Inferior parietal cortex (tissue), 1 donor: ENCODE data around the gene CPLX4.

Experiments used
- DNase-seq: peaks from one replicate; pipeline ENCODE4 v3.0.0-alpha.2; 2016; ENCODE audit errors: extremely low spot score

The CPLX4 gene

GRCh38 chr18:59318460-59319050, at the start of gene CPLX4:
Gene CPLX4 (minus strand): TSS chr18:59318649. CDS start chr18:59318462, 187 bp downstream.
- no peak for DNase-seq

DNA sequence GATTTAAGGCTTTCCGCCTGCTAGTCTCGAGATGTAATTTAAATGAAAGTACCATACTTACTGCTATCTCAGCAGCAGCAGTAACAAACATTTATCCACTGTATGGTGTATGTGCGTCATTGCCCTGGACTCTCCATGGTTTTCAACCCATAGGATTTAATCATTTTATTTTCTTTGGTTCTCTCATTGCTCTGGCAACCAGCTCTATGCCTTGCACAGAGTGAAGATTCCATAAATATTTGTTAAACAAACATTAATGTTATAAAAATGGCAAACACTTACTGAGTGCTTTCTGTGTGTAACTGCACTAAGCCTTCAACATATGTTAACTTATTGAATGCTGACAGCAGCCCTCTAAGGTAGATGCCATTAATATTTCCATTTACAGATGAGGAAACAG, 41.9 kb upstream of the CPLX4 start:
- DNase-seq = no peak

- no peak for DNase-seq
Observed at GRCh38 chr18:59359576-59359952, 41.1 kb upstream of the CPLX4 start.

DNA sequence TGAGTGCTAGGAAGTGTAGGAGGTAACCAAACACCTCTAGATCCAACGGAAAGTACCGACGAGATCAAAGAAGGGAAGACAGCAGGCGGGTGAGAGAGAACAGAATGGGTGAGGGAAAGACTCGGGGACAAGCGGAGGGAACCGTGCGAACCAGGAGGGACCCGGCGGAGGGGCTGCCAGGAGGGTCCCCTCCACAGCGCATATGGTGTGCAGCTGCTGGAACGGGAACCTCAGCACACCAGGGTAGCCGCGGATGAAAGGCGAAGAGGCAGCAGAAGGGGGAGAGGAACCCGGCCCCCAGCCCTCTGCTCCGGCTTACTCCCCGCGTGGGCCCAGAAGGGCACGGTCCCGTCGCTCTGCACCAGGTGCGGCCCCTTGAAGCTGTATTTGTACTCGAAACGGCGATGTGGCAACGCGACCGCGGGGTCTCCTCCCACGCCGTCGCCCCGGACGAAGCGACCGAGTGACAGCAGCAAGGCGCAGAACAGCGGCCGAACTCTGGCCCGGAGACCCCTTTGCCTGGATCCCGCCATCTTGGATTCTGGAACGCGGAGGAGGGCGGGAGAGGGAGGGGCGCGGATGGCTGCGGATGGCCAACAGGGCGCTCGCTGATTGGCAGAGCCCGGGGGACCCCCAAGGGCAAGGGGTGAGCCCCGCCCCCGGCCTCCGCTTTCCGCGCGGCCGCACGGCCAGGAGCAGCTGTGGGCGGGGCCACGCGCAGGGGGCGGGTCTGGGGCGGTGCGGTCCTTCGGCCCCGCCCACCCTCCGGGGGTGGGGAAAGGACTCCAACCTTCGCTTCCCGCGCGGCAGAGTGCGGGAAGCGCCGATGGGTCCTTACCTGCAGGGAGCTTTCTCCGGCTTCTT, 40.5 kb upstream of the CPLX4 start, which contains the start of gene LMAN1:
Gene LMAN1, minus strand, starts transcription at position 554 of the 864 bp plus-strand sequence. Its CDS starts 21 bp downstream, at position 533.
- DNase-seq = peak; percentile 87

DNA sequence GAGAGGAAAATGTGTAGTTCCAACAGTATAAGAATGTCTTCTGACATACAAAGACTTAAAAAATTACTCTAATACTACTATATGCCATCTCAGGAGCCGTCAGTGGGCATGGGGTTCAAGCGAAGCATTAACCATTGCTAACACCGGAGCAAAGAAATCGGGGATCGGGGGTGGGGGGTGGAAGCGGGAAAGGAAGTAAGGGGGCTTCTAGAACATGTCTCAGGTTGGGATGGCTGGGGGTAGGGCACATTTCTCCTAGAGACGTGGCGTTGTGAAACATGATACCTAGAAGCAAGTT, 39.9 kb upstream of the CPLX4 start:
- no peak for DNase-seq

- peak; percentile 32 for DNase-seq
Observed at GRCh38 chr18:59357928-59358327, 39.5 kb upstream of the CPLX4 start.

- no peak for DNase-seq
Observed at GRCh38 chr18:59354731-59355130, 36.3 kb upstream of the CPLX4 start.

GRCh38 chr18:59353079-59353680, 34.7 kb upstream of the CPLX4 start:
- no peak for DNase-seq

DNA sequence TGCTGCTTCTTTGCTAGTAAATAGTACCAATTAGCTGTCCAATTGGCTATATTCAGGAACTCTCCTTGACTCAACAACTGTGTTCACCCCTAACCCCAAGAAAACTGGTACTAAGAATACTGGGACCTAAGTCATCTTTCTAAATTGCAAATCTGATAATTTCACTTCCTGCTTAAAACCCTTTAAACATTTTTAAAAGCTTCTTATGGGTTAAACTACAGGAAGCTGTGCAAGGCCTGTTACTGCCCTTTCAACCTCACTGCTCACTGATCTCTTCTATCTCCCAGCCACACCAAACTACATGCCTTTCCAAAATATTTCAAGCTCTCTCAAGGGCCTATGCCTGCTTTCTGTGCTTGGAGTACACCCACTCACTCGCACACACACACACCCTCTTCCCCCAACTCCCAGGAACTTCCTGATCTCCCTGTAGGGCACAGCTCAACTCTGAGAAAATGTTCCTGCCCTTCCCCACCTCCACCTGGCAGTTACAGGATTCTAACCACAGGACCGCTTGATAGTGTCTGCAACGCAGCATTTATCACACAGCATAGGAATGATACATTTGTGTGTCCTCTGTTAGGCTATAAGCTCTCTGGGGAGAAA, 33.9 kb upstream of the CPLX4 start:
- no peak for DNase-seq

- no peak for DNase-seq
Observed at GRCh38 chr18:59345556-59345955, 27.1 kb upstream of the CPLX4 start.

- DNase-seq = no peak
Observed at GRCh38 chr18:59344996-59345395, 26.5 kb upstream of the CPLX4 start.

GRCh38 chr18:59343926-59344325, 25.5 kb upstream of the CPLX4 start:
- DNase-seq = no peak

- DNase-seq = no peak
Observed at GRCh38 chr18:59340817-59341216, 22.4 kb upstream of the CPLX4 start.

DNA sequence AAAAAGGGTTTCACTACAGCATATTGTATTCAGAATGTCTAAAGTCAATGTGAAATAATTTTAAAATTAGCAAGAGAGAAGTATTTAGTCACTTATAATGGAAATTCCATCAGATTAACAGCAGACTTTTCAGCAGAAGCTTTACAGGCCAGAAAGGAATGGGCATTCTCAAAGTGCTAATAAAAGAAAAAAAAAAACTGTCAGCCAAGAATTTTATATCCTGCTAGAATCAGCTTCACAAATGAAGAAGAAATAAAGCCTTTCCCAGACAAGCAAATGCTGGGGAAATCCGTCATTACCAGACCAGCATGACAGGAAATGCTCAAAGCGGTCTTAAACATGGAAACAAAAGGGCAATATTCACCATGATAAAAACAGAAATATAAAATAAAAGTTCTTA, 21.9 kb upstream of the CPLX4 start:
- no peak for DNase-seq

GRCh38 chr18:59332986-59333385, 14.5 kb upstream of the CPLX4 start:
- DNase-seq = no peak

DNA sequence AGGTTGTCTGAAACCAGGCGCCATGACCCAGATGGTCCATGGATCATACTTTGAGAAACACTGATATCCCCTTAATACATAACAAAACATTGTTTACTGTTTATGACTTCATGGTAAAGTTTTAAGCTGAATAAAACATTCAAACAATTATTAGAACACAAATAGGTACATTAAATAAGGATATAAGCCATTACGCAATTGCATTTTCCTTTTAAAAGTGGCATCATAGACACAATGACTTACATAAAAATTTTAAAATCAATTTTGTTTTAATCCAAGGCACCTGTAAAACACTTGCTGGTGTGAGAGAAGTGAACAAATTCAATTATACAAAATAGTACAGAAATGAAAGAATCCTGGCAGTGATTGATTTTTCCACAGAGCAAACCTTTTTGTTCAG, 10.2 kb upstream of the CPLX4 start:
- no peak for DNase-seq

GRCh38 chr18:59325965-59326364, 7.5 kb upstream of the CPLX4 start:
- no peak for DNase-seq

- DNase-seq = no peak
Observed at GRCh38 chr18:59324623-59324971, 6.1 kb upstream of the CPLX4 start.

GRCh38 chr18:59323931-59324622, 5.6 kb upstream of the CPLX4 start:
- no peak for DNase-seq

DNA sequence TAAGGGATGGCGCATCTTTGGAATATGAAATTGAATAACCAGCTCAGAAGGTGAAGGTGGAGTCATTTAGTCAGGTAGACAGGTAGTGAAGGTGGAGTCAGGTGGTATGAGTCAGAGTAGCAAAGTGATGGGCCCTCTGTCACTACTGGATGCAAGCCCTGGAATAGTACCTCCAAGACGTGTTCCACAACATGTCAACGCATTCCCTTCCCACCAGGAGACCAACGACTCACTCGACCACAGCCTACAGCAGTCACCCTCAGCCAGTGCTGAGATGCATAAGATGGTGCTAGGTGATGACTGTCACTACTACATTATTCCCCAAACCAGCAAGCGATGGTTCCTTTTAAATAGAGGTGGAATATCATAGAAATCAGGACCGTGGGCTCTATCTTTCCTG, 6.8 kb downstream of the CPLX4 start:
- no peak for DNase-seq

DNA sequence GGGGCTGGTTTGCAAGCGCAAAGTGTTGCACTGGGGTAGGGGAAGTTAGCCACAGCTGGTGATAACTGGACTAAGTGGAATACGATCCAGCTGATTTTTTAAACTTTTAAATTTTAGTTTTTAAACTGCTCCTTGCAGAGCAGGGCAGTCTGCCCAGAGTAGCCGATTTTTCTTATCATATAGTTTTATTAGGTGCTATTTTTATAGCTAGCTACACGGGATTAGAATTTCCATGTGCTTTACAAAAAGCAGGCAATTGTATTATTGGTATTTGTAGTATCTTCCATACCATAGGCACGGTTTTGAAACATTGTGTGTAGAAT, 9.6 kb downstream of the CPLX4 start:
- DNase-seq = no peak

DNA sequence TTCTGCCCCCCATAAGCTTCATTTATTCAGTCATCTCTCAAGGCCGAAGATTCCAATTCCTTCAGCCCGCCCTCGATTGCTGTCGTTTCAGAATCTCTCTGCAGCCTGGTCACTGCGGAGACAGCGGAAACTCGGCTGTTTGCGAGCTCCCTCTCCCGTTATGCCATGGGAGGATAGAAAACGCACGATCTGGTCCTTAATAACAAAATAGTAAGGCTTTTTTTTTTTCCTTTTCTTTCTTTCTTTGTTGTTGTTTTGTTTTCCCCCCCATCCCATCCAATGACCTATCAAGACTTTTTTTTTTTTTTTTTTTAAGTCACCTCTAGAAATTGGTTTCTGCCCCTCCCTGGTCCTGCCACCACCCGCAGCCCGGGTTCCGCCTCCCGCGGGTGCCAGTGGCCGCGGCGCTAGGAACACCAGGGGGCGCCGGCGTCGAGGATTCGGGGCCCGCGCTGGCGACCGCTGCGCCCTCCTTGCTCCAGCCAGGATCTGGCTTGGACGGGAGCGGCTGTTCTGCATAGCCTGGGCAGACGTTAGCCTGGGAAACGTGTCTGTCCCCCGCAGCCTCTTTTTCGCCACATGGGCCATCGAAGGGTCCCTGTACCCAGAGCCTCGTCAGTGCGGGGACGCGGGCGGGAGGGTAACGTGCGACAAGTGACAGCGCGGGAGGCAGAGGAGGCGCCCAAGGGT, 10.1 kb downstream of the CPLX4 start:
- DNase-seq = peak; percentile 43
